GM21786 (cell line): ENCODE measurements around the gene HDDC2.

ENCODE experiments used
- ATAC-seq: cut with Tn5 transposase; IDR thresholded peaks from one replicate; pipeline ENCODE4 v1.9.1; 2021; ENCODE audit not compliant: unreplicated experiment

The HDDC2 gene

DNA sequence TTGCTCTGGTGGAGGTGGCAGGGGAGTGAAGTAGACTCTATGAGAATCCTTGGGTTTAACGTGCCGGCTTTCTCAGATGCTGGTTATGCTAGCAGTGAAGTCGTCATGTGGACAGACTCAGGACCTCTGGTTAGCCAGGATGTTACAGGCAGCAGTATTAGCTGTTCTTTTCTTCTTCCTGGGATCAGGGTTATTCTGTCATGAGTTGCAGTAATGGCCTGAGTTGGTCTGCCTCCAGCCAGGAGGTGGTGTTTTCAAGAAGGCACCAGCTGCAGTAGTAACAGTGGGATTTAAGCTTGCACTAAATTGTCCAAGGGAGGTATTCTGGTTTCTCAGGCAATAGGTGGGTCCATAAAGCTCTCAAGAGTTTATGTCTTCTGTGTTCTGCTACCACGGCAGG is 56.7 kb downstream of the HDDC2 start:
- no peak for ATAC-seq

- no peak for ATAC-seq
Measured at GRCh38 chr6:125237764-125238163, 64.0 kb downstream of the HDDC2 start.

GRCh38 chr6:125236536-125237327 is 65.0 kb downstream of the HDDC2 start:
- ATAC-seq = no peak

GRCh38 chr6:125233202-125233601 is 68.6 kb downstream of the HDDC2 start:
- ATAC-seq = no peak

DNA sequence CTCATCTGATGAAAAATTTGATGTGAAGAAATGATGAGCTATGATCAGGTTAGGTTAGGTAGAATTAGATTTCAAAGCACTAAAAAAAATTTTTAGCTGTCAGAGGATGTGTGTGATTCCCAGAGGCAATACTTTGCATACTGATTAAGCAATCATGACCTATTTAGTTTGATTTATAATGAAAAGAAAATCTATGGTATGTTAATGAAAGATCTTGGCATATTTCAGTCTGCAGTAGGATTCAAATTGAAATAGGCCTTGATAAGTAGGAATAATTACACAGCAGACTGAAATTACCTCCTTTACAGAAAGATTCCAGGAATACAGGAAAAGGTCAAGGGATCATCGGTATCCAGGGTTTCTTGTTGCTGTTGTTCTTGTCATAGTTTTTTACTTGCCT is 69.3 kb downstream of the HDDC2 start:
- ATAC-seq = no peak

DNA sequence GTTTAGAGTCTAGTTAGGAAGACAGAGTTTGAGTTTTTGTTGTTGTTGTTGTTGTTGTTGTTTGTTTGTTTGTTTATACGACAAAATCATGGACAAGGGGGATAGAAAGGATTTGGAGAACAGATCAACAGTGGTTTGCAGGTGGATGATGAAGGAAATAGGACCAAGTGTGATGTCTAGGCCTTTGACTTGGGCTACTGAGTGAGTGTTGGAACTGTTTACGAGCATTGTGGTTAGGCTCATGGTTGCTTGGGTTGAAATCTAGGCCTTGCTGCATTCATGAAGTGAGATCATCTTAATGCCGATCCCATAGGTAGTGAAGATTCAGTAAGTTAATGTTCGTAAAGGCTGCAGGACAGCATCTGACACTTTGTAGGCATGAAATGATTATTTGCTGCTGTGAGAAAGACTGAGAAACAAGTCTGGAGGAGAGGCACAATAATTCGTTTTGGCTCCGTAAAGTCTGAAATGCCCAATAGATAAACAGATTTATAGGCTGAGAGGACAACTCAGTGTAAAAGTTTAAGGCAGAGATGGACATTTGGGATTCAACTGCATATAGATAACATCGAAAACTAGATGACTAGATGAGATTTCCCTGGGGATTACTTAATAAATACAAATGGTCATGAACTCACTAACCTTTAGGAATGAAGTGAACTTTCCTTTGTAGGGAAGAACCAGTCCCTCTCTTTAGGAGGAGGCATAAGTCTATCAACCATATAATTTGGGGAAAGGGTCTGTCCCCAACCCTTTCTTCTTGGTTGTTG is 70.0 kb downstream of the HDDC2 start:
- ATAC-seq = no peak

DNA sequence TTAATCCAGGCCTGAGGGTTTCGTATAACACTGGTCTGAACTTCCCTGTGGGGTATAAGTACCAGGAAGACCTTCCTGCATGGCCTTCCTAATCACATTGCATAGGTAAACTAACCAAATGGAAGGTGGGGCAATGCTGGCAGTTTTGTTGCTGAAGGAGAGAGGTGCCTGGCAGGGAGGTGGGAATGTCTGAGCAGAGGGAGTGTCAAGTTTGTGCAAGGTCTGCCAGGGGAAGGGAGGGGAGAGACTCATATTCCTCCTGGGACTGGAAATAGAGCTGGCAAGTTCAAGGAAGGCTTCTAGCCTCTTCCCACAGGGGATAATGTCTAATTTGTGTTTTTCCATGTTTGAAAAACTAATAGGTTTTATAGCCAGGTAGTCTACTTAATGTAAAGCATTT is 70.6 kb downstream of the HDDC2 start:
- ATAC-seq = no peak

DNA sequence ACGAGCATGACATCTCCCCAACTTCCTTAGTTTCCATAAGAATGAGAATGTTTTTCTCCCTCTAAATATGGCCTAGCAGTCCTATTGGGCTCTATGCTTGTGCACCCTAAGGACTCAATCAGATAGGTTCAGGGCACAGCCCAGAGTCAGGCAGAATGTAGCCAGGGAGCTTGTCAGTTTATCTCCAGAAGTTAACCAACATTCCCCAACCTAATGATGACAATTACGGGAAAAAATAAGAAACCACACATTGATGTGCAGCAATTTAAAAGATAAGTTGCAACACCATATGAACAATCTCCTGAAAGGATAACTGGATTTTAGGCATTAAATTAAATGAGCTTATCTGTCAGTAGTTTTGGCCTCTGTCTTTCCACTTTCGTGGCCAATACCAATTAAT is 71.1 kb downstream of the HDDC2 start:
- ATAC-seq = no peak

DNA sequence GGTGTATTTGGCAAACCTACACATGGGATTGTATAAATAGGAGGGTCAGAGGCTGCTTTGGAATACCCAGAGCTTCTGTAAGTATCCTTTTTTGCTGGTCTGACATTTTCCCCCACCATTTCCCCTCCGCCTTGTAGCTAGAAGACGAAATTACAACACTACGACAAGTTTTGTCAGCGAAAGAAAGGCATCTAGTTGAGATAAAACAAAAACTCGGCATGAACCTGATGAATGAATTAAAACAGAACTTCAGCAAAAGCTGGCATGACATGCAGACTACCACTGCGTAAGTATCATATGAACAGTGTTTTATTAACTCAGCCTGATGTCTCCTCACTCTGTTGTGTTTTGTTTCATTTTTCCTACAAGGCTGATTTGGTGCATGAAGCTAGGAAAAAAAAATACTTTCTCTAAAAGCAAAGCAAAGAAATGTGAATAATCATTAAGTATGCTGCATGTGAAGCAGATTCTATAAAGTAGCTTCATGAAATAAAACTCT is 72.7 kb downstream of the HDDC2 start:
- ATAC-seq = no peak

DNA sequence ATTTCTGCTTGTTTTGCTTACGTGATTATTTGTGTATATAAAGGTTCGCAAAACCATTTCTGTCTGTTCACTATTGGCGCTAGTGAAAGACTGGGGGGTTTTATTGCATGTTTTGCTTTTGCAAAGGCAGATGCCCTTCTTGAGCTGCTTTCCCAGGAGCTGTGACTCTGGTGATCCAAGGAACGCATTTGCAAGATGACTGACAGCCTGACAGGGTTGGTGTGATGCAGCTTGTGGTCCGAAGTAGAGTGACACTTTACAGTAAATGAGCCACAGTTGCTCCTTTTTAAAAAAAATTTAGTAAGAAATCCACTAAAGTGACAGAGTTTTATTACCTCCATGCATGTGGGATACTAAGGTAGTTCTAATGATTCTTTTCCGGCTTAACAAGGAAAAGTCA is 74.5 kb downstream of the HDDC2 start:
- no peak for ATAC-seq
